Activated T-cell treated with anti-CD3 and anti-CD28 coated beads, Interleukin-2, amount 50 U/mL, for 24 hours (primary cell): ENCODE results near the gene FRK.

ENCODE experiments used
- DNase-seq: peaks from one replicate; pipeline ENCODE4 v3.0.0-alpha.2; 2020
- H3K27ac Mint-ChIP-seq: 2 replicates; pipeline ENCODE4 v1.8.0; 2020; ENCODE audit warnings: mild to moderate bottlenecking, mixed read lengths
- H3K27me3 Mint-ChIP-seq: 2 replicates; pipeline ENCODE4 v1.8.0; 2020; ENCODE audit warnings: mixed read lengths
- H3K36me3 Mint-ChIP-seq: 2 replicates; pipeline ENCODE4 v1.8.0; 2020; ENCODE audit warnings: low read depth, mixed read lengths
- H3K4me1 Mint-ChIP-seq: 2 replicates; pipeline ENCODE4 v1.8.0; 2020; ENCODE audit warnings: low read depth, mixed read lengths
- H3K4me3 Mint-ChIP-seq: 2 replicates; pipeline ENCODE4 v1.8.0; 2020; ENCODE audit warnings: mild to moderate bottlenecking, moderate library complexity, mixed read lengths
- H3K9me3 Mint-ChIP-seq: 2 replicates; pipeline ENCODE4 v1.8.0; 2020; ENCODE audit warnings: mixed read lengths

The FRK gene

GRCh38 chr6:116088946-116089345 lies 28.3 kb upstream of the FRK start:
- no peak overlapping the region for H3K27ac Mint-ChIP-seq
- no peaks in the 10 kb centered on the region for H3K27me3 Mint-ChIP-seq
- H3K4me3 Mint-ChIP-seq = no peak overlapping the region
- H3K9me3 Mint-ChIP-seq = no peaks in the 10 kb centered on the region
- DNase-seq = no peak
- H3K4me1 Mint-ChIP-seq = no peaks in the 10 kb centered on the region
- no peaks in the 10 kb centered on the region for H3K36me3 Mint-ChIP-seq

GRCh38 chr6:116087437-116088027 lies 26.8 kb upstream of the FRK start:
- Mint-ChIP-seq H3K27ac (no peak overlapping the region), H3K4me3 (no peak overlapping the region), H3K36me3 (no peaks in the 10 kb centered on the region), H3K4me1 (no peaks in the 10 kb centered on the region), H3K27me3 (no peaks in the 10 kb centered on the region), H3K9me3 (no peaks in the 10 kb centered on the region)
- DNase-seq = no peak

GRCh38 chr6:116084284-116084683 lies 23.6 kb upstream of the FRK start:
- Mint-ChIP-seq H3K4me3 (no peak overlapping the region), H3K27me3 (peaks cover 4% of the 10 kb centered on the region), H3K4me1 (no peaks in the 10 kb centered on the region), H3K9me3 (no peaks in the 10 kb centered on the region), H3K27ac (no peak overlapping the region), H3K36me3 (no peaks in the 10 kb centered on the region)
- DNase-seq = no peak

GRCh38 chr6:116083052-116083451 lies 22.4 kb upstream of the FRK start:
- H3K4me3 Mint-ChIP-seq = no peak overlapping the region

GRCh38 chr6:116078945-116079344 lies 18.3 kb upstream of the FRK start:
- Mint-ChIP-seq H3K36me3 (no peaks in the 10 kb centered on the region), H3K27me3 (peaks cover 4% of the 10 kb centered on the region), H3K9me3 (no peaks in the 10 kb centered on the region), H3K4me3 (no peak overlapping the region), H3K27ac (no peak overlapping the region), H3K4me1 (no peaks in the 10 kb centered on the region)
- no peak for DNase-seq

More at GRCh38 chr6:116083052-116083451, 22.4 kb upstream of the FRK start:
- H3K27me3 Mint-ChIP-seq = peaks cover 4% of the 10 kb centered on the region
- no peak for DNase-seq
- no peaks in the 10 kb centered on the region for H3K4me1 Mint-ChIP-seq
- H3K9me3 Mint-ChIP-seq = no peaks in the 10 kb centered on the region
- no peaks in the 10 kb centered on the region for H3K36me3 Mint-ChIP-seq
- no peak overlapping the region for H3K27ac Mint-ChIP-seq

- Mint-ChIP-seq H3K36me3 (no peaks in the 10 kb centered on the region), H3K4me3 (no peak overlapping the region), H3K27me3 (peaks cover 4% of the 10 kb centered on the region), H3K4me1 (no peaks in the 10 kb centered on the region), H3K27ac (no peak overlapping the region), H3K9me3 (no peaks in the 10 kb centered on the region)
- no peak for DNase-seq
Measured at GRCh38 chr6:116078522-116078921, 17.8 kb upstream of the FRK start.

- peaks cover 4% of the 10 kb centered on the region for H3K4me1 Mint-ChIP-seq
- no peaks in the 10 kb centered on the region for H3K9me3 Mint-ChIP-seq
- no peaks in the 10 kb centered on the region for H3K36me3 Mint-ChIP-seq
- H3K27ac Mint-ChIP-seq = no peak overlapping the region
- H3K4me3 Mint-ChIP-seq = no peak overlapping the region
- DNase-seq = no peak
- no peaks in the 10 kb centered on the region for H3K27me3 Mint-ChIP-seq
Measured at GRCh38 chr6:116074732-116075390, 14.2 kb upstream of the FRK start.

- H3K27ac Mint-ChIP-seq = no peak overlapping the region
- DNase-seq = no peak
- no peaks in the 10 kb centered on the region for H3K36me3 Mint-ChIP-seq
- H3K27me3 Mint-ChIP-seq = peaks cover under 1% of the 10 kb centered on the region
- H3K4me3 Mint-ChIP-seq = no peak overlapping the region
- peaks cover 4% of the 10 kb centered on the region for H3K4me1 Mint-ChIP-seq
- no peaks in the 10 kb centered on the region for H3K9me3 Mint-ChIP-seq
Measured at GRCh38 chr6:116073765-116074440, 13.2 kb upstream of the FRK start.

- Mint-ChIP-seq H3K27me3 (peaks cover 7% of the 10 kb centered on the region), H3K36me3 (no peaks in the 10 kb centered on the region), H3K4me3 (no peak overlapping the region), H3K27ac (no peak overlapping the region), H3K4me1 (peaks cover 4% of the 10 kb centered on the region), H3K9me3 (no peaks in the 10 kb centered on the region)
- DNase-seq = no peak
Measured at GRCh38 chr6:116072368-116072767, 11.7 kb upstream of the FRK start.

- H3K4me3 Mint-ChIP-seq = no peak overlapping the region
- H3K27ac Mint-ChIP-seq = no peak overlapping the region
- no peaks in the 10 kb centered on the region for H3K9me3 Mint-ChIP-seq
- H3K36me3 Mint-ChIP-seq = no peaks in the 10 kb centered on the region
- no peak for DNase-seq
- H3K27me3 Mint-ChIP-seq = peaks cover 9% of the 10 kb centered on the region
- peaks cover 4% of the 10 kb centered on the region for H3K4me1 Mint-ChIP-seq
Measured at GRCh38 chr6:116070616-116071389, 10.1 kb upstream of the FRK start.

GRCh38 chr6:116070101-116070500 lies 9.4 kb upstream of the FRK start:
- Mint-ChIP-seq H3K9me3 (no peaks in the 10 kb centered on the region), H3K4me3 (no peak overlapping the region), H3K27me3 (peaks cover 9% of the 10 kb centered on the region), H3K27ac (no peak overlapping the region), H3K4me1 (peaks cover 4% of the 10 kb centered on the region), H3K36me3 (no peaks in the 10 kb centered on the region)
- DNase-seq = no peak

GRCh38 chr6:116066789-116067188 lies 6.1 kb upstream of the FRK start:
- H3K36me3 Mint-ChIP-seq = no peaks in the 10 kb centered on the region
- no peaks in the 10 kb centered on the region for H3K9me3 Mint-ChIP-seq
- H3K4me1 Mint-ChIP-seq = no peaks in the 10 kb centered on the region
- peaks cover 11% of the 10 kb centered on the region for H3K27me3 Mint-ChIP-seq
- no peak overlapping the region for H3K27ac Mint-ChIP-seq
- no peak overlapping the region for H3K4me3 Mint-ChIP-seq
- DNase-seq = no peak

- Mint-ChIP-seq H3K36me3 (no peaks in the 10 kb centered on the region), H3K27ac (no peak overlapping the region), H3K9me3 (no peaks in the 10 kb centered on the region), H3K4me1 (no peaks in the 10 kb centered on the region), H3K27me3 (peaks cover 14% of the 10 kb centered on the region), H3K4me3 (no peak overlapping the region)
- no peak for DNase-seq
Measured at GRCh38 chr6:116064666-116065065, 4.0 kb upstream of the FRK start.

- Mint-ChIP-seq H3K4me3 (no peak overlapping the region), H3K27me3 (peaks cover 12% of the 10 kb centered on the region), H3K27ac (no peak overlapping the region), H3K4me1 (no peaks in the 10 kb centered on the region), H3K36me3 (no peaks in the 10 kb centered on the region), H3K9me3 (no peaks in the 10 kb centered on the region)
- DNase-seq = no peak
Measured at GRCh38 chr6:116062496-116062895, 1.8 kb upstream of the FRK start.
